Activated T-cell treated with anti-CD3 and anti-CD28 coated beads for 4 hours (primary cell): Measurements from ENCODE around the gene WASHC2A.
"Not testable (repeated sequence)": the region's sequence is repeated elsewhere in the genome, so short reads cannot be mapped to it uniquely, and the experiment has no call there.

Experiments used
- DNase-seq: peaks from one replicate; pipeline ENCODE4 v3.0.0-alpha.2; 2020

The WASHC2A gene

DNA sequence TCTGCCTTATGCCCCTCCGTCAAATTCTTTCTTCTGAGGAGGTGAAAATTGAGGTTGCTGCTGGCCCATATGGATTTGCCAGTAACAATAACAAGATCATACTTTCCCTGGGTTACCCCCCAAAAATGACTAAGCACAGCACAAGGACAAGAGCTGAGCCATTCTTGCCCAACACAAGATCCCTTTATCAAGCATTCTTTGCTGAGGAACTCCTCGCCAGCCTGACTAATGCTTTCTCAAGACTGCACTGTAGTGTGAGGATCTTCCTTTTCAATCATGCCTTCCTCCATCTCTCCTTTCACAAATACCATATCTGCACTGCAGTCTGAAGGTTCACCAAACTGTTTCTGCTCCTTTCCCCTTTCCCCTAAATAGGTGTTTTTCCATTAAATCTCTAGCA lies 92.1 kb downstream of the WASHC2A start:
- not testable (repeated sequence) for DNase-seq

GRCh38 chr10:50165038-50165437 lies 97.3 kb downstream of the WASHC2A start:
- DNase-seq: not testable (repeated sequence)

- not testable (repeated sequence) for DNase-seq
These were observed 100.1 kb downstream of the WASHC2A start for GRCh38 chr10:50167833-50168232.

DNA sequence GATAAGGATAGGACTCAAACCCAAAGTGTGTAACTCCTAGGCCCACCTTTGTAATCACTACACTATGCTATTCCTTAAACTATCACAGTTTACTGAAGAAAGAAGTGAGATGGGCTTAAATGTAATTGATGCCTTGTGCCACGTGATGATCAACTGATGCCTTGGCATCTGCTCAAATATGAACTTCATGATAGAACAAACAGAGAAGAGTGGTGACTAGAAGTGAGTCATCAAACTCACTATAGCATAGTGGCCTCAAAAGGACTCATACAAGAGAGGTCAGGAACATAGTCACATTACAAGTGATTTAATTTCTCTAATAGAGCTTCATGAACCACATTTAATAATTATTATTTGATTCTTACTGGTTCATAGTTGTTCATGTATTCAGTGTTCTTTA lies 101.8 kb downstream of the WASHC2A start:
- DNase-seq: not testable (repeated sequence)

GRCh38 chr10:50174788-50175525 lies 107.2 kb downstream of the WASHC2A start:
- DNase-seq: not testable (repeated sequence)
